HG03558 (cell line): ENCODE results near the gene ZMYND15.
"Not testable (repeated sequence)": the region's sequence is repeated elsewhere in the genome, so short reads cannot be mapped to it uniquely, and the experiment has no call there.

ENCODE experiments used
- ATAC-seq: cut with Tn5 transposase; IDR thresholded peaks from one replicate; pipeline ENCODE4 v1.9.1; 2021; ENCODE audit warnings: moderate number of reproducible peaks; ENCODE audit not compliant: unreplicated experiment; ENCODE audit errors: extremely low read depth

Gene ZMYND15

DNA sequence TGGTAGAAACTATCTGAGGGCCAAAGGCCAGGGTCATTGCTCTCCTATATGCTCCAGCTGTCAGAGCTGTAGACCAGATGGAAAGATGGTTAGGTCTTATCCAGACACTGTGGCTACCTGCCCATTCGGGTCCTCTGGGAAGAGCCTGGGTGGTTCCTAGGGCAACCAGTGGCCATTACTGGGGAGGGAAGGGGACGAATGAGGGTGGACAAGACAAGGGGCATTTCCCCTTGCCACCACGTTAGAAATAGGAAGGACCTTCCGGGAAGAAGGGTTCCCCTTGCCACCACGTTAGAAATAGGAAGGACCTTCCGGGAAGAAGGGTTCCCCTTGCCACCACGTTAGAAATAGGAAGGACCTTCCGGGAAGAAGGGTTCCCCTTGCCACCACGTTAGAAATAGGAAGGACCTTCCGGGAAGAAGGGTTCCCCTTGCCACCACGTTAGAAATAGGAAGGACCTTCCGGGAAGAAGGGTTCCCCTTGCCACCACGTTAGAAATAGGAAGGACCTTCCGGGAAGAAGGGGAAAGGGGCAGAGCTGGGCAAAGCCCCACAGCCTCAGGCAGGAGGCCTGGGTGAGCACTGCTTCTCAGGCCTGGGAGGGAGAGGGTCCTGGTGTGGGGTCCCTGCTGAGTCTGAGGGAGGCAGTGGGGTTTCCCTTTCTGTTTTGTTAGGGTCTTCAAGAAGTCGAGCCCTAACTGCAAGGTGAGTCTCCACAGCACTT lies 25.1 kb upstream of the ZMYND15 start:
- ATAC-seq = not testable (repeated sequence)

DNA sequence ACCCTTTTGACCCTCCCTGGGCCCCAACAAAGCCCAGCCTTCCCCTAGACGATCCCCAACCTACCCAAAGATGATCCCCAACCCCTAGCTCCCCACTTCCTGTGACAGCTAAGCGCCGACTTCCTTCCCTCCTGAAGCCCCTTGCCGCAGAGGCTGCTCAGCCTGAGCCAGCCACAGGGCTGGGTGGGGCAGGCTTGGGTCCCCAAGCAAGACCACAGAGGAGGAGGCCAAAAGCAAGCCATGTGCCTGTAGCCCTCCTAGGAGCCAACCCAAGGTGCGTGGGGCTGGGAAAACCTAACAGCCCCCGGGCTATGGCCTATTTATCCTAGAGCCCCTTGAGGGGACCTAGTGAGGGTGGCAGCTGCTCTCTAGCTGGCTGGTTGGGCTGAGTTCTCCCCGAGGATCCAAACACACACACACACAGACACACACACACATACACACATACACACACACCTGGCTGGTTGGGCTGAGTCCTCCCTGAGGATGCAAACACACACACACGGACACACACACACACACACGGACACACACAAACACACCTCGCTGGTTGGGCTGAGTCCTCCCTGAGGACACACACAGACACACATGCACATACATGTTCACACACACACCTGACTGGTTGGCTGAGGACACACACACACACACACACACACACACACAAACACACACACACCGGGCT lies 24.4 kb upstream of the ZMYND15 start:
- ATAC-seq = no peak

DNA sequence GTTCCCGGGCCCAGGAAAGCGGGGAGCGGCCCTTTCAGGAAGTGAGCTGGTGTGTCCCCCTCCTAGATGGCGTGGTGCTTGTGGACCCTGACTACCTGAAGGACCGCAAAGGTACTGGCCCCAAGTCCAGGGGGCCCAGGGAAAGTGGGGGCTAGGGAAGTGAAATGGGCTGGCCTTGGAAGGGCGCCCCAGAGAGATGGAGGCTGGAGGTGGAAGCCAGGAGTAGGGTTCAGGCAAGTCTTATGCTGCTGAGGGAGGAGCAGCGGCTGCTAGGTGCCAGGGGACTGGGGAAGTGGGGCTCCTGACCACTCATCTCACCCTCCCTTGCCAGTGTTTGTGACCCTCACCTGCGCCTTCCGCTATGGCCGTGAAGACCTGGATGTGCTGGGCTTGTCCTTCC lies 23.6 kb upstream of the ZMYND15 start:
- no peak for ATAC-seq

DNA sequence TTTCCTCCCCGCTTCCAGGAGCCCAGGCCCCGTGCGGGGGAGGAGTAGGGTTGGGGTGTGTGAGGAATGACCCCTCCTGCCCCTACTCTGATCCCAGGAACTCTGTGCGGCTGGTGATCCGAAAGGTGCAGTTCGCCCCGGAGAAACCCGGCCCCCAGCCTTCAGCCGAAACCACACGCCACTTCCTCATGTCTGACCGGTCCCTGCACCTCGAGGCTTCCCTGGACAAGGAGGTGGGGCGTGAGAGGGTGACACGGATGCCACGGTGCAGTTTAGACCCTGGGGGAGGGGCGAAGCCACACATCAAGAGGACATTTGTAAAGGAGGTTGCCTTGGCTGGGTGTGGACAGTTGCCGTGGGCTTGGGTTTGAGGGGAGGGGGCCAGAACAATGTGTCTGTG lies 21.8 kb upstream of the ZMYND15 start:
- ATAC-seq = no peak

DNA sequence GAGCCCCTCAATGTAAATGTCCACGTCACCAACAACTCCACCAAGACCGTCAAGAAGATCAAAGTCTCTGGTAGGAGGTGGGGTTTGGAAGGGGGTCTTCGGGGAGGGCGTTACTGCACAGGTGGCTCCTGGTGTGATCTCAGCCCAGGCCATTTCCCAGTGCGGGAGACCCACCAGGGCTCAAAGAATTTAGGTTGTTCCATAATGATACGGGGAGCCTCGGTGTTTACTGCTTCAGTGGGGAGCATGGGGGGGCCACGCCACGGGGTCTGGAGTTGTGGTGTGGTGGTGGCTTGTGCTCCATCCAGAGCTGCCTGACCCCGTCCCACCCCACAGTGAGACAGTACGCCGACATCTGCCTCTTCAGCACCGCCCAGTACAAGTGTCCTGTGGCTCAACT lies 21.4 kb upstream of the ZMYND15 start:
- ATAC-seq = no peak

DNA sequence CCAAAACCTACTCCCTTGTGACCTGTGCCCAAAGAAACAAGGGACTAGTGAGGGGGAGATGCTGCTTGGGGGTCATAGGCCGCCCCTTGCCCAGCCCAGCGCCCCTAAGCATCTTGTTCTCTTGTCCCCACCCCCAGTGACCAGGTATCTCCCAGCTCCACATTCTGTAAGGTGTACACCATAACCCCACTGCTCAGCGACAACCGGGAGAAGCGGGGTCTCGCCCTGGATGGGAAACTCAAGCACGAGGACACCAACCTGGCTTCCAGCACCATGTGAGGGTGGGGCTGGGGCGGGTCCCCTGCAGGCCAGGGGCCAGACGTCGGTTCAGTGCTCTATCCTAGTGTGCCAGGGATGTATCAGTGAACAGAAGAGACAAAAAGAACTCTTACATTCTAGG lies 20.5 kb upstream of the ZMYND15 start:
- no peak for ATAC-seq

DNA sequence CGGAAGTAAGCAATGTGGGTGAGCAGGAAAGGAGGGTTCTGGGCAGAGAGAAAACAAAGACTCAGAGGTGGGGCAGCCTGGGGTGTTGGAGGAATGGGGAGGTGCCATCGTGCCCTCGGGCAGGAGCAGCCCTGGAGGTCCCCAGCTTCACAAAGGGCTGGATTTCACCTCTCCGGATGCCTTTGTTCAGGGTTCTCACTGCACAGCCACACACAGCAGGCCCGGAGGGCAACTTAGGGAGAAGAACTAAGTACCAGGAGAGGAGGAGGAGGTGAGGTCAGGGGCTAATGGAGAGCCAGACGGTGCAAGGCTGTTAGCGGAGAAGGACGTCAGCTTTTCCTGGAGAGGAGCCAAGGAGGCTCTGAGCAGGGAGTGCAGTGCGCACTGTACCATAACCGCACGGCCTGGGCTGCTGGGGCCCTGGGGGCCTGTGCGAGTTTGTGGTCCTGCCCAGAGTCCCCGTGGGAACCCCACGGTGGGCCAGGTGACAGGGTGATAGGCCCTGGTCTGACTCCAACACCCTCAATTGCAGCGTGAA lies 19.9 kb upstream of the ZMYND15 start:
- no peak for ATAC-seq

DNA sequence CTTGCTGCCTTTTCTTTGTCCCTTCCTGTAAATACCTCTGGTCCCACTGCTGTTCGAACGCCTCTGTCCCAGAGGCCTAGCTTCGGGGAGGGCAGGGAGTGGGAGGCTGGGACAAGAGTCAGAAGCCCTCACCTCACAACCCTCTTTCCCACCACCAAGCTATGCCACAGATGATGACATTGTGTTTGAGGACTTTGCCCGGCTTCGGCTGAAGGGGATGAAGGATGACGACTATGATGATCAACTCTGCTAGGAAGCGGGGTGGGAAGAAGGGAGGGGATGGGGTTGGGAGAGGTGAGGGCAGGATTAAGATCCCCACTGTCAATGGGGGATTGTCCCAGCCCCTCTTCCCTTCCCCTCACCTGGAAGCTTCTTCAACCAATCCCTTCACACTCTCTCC lies 18.8 kb upstream of the ZMYND15 start:
- no peak for ATAC-seq

DNA sequence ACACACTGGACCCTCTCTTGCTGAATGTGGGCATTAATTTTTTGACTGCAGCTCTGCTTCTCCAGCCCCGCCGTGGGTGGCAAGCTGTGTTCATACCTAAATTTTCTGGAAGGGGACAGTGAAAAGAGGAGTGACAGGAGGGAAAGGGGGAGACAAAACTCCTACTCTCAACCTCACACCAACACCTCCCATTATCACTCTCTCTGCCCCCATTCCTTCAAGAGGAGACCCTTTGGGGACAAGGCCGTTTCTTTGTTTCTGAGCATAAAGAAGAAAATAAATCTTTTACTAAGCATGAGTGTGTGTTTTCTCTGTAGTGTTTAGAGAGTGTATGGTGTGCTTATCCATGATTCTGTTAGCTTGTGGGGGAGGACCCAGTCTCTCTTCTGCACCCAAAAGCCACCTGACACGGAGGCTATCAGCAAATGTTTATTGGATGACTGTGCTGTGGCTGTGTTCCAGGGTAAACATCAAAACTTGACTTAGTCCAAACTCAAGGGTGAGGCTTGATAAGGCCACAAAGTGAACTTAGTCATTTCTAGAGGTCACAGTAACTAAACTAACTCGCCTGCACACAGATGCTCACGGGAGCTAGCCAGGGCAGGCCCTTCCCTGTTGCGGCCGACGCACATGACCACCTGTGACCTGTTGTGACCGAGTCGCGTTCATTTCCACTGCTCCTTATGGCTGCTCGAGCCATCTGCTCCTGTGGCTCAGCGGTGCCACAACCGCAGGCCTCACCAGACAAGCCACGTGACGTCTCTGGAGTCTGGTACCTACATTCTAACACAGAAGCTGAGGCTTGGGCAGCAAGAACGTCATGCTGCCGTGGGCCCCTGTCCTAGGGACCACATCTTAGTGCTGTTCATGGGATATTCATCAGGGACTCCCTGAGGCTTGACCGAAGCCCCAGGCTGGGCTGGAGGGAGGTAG lies 18.2 kb upstream of the ZMYND15 start:
- ATAC-seq = no peak

DNA sequence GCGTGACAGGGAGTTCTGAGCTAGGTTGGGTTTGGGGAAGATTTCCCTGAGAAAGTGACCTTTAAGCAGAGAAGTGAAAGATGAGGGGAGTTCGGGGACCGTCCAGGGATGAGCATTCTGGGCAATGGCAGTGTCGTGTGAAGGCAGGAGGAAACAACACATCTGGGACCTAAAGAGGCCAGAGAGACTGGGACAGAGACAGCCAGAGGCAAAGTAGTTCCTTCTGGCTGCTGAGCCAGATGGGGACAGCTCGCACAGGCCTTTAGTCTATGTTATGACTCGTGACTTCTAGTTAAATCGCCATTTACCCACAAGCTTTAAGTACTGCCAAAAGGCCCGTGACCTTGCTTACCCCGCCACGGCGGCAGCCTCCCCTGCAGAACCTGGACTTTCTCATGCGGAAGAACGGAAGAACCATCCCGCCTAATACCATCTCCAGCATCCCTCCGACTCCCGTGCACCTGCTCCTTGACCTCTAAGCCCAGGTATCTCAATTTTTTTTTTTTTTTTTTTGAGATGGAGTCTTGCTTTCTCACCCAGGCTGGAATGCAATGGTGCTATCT lies 16.9 kb upstream of the ZMYND15 start:
- no peak for ATAC-seq

DNA sequence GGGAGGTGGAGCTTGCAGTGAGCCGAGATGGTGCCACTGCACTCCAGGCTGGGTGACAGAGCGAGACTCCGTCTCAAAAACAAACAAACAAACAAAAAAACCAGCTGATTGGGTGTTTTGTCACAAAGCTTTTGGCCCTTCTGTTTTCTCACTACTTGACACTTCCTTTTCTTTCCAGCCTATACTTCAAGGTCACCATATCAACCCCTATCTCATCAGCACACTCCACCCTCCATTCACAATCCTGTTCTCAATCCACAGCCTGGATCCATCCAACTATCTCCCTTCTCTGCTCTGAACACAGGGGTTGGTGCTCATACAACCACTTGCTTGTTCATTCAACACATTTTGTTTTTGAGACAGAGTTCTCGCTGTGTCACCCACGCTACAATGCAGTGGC lies 15.0 kb upstream of the ZMYND15 start:
- ATAC-seq = no peak

DNA sequence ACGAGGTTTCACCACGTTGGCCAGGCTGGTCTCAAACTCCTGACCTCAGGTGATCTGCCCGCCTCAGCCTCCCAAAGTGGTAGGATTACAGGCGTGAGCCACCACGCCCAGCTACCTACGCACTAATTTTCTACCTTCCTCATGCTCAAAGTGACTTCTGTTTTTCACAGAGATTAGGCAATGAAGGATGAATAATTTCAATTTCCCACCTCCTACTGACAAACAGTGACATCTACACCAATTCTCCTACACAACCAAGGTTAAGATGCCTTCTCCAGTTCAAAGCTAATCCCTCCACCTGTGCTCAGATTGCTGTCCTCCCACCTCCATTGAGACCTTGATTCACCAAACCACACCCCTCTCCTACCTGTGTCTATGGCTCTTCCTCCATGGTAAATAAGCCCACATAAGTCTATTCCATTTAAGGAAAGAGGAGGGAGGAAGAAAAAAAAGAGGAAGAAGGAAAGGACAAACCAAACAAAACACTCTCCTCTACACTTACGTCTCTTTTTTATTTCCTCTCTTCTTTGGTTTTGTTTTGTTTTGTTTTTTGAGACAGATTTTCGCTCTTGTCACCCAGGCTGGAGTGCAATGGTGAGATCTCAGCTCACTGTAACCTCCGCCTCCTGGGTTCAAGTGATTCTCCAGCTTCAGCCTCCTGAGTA lies 13.9 kb upstream of the ZMYND15 start:
- ATAC-seq = no peak

DNA sequence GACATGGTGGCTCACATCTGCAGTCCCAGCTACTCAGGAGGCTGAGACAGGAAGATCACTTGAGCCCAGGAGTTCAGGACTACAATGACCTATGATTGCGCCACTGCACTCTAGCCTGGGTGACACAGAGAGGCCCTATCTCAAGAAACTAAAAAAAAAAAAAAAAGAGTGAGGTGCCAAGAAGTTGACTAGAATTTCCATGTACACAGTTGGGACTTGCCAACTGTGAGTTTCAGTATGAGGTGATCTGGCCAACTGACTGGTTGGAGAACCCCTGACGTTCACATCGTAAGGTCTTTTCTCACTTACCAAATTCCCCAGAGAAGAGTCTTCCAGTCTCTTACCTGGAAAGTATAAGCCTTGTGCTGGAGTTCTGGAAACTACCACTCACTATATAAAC lies 11.5 kb upstream of the ZMYND15 start:
- ATAC-seq = no peak

DNA sequence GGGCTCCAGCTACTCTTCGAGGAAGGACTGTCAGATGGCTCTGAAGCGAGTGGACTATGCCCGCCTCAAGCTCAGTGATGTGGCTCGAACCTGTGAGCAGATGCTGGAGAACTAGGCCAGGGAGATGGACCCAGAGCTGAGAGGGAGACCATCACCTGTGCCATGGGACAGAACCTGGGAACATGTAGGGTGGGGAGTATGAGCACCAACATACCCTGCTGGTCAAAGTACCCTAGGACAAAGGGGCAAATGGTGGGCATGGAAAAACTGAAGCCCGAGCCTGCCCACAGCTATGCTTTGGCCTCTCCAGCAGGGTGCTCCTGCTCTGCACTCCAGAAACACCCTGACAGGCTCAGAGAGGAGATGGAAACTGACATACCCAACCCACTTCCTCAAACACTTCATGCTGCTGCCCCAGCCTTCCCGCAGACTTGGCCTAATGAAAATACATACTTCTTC lies 6.5 kb upstream of the ZMYND15 start:
- ATAC-seq = no peak

DNA sequence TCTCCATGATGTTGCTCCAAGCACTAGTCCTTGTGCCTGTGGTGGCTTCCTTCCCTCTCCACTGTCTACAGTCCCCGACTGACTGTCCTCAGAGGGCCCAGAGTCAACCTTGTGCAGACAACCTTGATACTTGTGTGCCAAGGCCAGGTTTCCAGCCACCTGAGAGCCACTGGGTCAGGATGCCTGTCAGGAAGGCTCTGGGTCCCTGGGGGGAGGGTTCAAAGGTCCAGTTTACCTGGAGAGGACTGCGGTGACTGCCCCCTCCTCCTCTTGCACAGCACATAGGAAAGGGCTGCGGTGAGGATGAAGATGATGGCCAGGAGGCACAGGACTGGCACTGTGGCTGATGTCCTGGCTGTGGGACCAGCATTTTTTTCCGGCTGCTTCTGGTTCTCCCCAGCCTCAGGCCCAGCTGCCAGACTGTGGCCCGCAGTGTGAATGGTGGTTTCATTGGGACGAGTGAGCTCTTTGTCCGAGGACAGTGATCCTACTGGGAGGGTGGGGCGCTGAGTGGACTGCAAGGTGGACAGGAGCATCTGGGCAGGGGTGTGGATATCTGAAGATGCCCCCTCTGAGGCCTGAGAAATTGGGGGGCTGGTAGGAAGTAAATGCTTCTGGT lies 4.7 kb upstream of the ZMYND15 start:
- no peak for ATAC-seq

DNA sequence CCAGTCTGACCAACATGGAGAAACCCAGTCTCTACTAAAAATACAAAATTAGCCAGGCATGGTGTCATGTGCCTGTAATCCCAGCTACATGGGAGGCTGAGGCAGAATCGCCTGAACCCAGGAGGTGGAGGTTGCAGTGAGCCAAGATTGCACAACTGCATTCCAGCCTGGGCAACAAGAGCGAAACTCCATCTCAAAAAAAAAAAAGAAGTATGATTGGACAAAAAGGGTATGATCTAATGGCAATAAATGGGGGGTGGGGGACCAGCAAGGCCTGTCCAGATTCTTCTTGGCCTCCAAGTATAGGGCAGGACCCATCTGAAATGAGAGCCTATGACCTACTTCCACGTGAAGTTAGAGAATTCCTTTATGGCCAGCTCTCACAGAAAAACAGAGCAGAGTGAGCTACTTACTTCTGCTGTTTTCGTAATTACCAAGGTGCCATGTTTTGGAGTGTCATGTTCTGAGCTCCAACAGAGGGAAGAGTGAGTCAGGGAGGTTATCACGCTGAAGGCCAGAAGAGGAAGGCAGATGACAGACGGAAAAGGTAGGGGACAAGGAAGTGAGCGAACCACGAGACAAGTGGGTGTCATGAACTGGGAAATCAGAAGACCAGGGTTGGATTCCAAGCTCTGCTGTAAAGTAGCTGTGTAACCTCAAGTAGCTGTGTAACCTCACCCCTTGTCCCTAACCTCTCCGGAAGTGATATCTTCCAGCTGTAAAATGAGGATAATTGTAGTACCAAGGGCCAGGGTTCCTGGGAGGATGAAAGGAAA lies 3.6 kb upstream of the ZMYND15 start:
- ATAC-seq = no peak

DNA sequence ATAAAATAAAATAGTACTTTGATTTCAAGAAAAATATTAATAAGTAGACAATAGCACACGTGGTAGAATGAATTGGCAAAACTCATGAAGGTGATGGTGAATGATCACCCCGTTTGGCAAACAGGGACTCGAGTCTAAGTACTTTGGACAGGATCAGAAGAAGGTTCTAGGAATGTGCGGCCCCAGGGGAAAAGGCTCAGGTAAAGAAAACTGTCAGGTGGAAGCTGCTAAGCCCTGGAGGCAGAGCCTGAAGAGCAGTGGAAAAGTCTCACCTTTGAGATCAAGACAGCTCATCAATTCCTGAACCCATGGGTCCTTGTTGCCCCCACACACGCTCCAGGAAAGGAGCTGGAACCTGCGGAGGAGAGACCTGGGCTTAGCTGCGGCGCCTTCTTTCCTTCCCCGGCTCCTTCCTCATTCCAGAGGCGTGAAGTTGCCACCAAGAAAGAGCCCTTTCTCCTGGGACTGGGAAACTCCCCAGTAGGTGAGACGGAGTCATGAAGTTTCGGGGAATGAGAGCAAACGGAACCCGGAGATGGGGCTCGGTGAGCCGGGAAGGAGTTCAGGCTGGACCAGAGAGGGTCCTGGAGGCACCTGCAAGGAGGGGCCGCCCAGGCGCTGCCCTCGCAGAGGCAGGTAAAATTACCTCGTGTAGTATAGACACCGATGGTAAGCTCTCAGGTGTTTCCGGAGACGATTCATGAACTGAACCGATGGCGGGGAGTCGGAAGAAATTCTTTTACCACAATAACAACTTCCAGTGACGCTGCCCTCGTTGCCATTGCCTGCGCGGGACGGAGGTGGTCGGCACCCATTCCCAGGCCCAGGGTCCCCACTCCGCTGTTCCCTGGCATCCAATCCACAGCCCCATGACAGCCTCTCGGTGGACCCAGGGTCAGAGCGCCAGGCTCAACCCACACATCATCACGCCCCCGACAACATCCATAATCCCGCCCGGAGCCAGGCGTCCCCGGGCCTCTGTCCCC lies 1.2 kb upstream of the ZMYND15 start:
- ATAC-seq = no peak

DNA sequence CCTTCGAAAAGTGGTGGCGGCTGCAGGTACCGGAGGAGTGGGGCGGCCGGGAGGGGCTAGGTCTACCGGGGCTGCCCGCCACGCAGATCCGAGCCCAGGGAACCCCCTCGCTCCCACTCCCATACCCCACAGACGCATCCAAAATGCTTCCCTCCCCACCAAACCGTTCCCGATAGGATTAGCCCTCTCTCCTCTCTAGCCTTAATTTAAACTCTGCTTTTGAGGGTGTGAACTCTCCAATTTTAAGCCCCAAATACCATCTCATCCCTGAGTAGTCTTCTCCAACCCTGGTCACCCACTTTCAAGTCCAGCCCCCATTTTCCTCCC lies 355 bp downstream of the ZMYND15 start:
- ATAC-seq = no peak
